Breast epithelium (tissue), 3 donors: ENCODE results near the gene SERINC2.

Experiments
- POLR2A ChIP-seq: fragments of 450-650 bp; IDR thresholded peaks from one replicate; pipeline ENCODE4 v1.6.1; 2016; ENCODE audit warnings: antibody characterized with exemption, mild to moderate bottlenecking, moderate library complexity
- POLR2AphosphoS5 ChIP-seq, 3 donors: sonication (generic); formaldehyde crosslinking; IDR thresholded peaks; one replicate each; pipeline ENCODE4 v1.6.1; 2017; ENCODE audit warnings: antibody characterized with exemption in 3 of 3
- TF ChIP-seq, protein P1 (sequence below), 3 donors: fragments of 450-650 bp; IDR thresholded peaks; one replicate each; pipeline ENCODE4 v1.5.1; 2016 to 2017; ENCODE audit warnings: antibody characterized with exemption in 3 of 3, mild to moderate bottlenecking in 3 of 3, moderate library complexity in 3 of 3

DNA sequence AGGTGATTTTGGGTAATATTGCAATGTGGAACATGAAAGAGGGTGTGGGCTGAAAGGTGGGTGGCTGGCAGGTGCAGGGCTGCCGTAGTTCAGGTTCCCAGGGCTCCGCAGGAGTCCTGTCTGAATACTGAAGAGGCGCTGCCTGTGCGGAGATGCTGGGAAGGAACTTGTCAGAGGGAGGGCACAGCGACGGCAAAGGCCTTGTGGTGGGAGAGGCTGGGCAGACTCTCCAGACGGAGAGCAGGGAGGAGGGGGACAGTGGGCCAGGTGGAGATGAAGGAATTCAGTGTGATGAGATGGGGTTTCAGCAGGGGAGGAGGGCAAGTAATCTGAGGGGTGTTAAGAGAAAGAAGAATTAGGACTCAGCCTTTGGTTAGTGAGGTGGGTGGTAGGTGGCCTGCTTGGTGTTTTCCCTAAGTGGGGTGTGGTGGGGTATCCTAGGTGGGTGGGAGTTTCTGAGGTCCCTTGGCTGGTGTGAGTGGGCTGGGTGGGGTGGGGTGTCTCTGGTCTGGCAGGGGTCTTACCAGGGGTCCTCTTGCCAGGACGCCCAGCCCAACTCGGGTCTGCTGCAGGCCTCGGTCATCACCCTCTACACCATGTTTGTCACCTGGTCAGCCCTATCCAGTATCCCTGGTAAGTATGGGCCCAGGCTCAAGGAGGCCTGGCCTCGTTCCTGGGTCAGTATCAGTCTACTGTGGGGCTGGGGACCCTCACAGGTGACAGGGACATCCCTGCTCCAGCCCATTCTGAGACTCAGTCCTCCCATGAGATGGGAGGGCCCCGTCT is 15.6 kb downstream of the SERINC2 start:
- TF ChIP-seq, protein P1, sequence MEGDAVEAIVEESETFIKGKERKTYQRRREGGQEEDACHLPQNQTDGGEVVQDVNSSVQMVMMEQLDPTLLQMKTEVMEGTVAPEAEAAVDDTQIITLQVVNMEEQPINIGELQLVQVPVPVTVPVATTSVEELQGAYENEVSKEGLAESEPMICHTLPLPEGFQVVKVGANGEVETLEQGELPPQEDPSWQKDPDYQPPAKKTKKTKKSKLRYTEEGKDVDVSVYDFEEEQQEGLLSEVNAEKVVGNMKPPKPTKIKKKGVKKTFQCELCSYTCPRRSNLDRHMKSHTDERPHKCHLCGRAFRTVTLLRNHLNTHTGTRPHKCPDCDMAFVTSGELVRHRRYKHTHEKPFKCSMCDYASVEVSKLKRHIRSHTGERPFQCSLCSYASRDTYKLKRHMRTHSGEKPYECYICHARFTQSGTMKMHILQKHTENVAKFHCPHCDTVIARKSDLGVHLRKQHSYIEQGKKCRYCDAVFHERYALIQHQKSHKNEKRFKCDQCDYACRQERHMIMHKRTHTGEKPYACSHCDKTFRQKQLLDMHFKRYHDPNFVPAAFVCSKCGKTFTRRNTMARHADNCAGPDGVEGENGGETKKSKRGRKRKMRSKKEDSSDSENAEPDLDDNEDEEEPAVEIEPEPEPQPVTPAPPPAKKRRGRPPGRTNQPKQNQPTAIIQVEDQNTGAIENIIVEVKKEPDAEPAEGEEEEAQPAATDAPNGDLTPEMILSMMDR (IDR thresholded peaks at IDR 0.05), result no peak
- TF ChIP-seq POLR2A, result no peak
- no peak for TF ChIP-seq POLR2AphosphoS5 (IDR thresholded peaks at IDR 0.05)
